Measurements from ENCODE around the gene CCL20.

CCL20 gene

DNA sequence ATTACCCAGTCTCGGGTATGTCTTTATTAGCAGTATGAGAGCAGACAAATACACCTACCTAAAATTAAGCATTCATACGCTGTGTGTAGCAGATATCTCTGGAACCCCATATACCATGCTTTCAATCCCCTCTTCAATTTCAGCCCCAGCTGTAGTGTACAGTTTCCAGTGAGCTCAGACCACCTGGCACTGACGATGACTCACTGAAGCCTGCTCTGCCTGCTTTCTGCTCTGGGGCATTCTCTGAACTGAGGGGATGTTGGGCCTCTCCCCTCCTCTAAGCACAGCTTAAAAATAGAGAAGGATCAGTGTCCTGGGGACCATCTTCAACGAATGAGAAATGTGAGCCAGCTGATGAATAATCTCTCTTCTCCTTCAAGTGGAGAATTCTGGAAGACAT is 8.7 kb upstream of the CCL20 start:
- no peak for DNase-seq

DNA sequence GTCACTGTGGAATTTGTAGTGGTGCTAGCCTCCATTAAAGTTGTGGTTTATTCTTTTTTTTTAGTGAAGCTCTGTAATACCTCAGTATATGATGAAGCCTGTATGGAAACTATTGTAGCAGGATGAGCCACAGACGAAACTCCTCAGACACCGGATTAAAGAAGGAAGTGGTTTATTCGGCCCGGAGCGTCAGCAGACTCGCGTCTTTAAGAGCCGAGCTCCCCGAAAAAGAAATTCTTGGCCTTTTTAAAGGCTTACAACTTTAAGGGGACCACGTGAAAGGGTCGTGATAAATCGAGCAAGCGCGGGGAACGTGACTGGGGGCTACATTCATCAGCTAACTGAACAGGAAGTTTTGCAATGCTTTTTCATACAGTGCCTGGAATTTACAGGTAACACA is 8.1 kb upstream of the CCL20 start:
- DNase-seq: no peak

DNA sequence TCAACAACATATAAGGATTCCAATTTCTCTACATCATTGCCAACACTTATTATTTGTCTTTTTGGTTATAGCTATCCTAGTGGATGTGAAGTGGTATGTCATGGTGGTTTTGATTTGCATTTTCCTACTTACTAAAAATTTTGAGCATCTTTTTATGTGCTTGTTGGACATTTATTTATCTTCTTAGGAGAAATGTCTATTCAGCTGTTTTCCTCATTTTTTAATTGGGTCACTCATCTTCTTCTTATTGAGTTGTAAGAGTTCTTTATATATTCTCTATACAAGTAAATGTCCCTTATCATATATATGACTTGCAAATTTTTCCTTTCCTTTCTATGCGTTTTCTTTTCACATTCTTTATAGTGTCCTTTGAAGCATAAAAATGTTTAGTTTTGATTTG is 4.7 kb upstream of the CCL20 start:
- no peak for DNase-seq

DNA sequence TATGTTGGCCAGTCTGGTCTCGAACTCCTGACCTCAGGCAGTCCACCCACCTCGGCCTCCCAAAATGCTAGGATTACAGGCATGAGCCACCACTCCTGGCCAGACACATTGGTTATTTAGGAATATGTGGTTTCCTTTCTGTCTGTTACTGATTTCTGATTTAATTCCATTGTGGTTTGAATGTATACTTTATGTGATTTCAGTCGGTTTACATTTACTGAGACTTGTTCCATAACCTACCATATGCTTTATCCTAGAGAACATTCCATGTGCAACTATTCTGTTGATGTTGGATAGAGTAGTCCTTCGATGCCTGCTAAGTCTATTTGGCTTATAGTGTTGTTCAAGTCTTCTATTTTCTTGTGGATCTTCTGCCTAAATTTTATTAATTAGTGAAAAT is 1.6 kb upstream of the CCL20 start:
- no peak for DNase-seq

DNA sequence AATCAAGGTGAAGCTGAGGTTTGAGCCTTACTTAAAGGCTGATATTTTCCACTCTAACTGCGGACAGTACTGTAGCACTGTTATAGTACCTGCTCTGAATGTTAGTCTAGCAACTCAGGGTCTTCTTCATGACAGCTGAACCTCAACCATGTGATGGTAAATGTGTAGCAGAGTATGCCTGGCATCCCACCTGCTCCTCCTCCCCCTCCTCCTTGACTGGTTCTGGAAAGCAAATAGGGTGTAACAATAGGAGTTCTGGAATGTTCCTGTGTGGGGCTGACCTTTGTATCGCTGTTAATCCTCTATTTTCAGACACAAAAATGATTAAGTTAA is 447 bp upstream of the CCL20 start:
- DNase-seq: no peak

DNA sequence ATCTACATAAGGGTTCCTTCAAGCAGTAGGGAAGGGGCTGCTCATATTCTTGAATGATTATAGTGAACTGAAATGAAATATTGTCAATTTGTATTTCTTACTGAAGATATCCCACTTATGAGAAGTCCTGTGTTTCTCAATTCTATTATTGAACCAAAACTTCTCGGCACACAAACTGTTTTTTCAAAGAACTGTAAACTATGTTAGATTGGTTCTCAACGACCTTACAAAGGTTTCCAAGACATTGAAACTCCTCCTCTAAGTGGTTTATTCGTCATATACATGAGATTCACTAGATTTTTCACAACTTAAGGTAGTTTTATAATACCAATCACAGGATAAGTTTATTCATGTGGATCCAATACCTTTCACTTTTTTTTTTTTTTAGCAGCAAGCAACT is 1.4 kb downstream of the CCL20 start:
- no peak for DNase-seq

DNA sequence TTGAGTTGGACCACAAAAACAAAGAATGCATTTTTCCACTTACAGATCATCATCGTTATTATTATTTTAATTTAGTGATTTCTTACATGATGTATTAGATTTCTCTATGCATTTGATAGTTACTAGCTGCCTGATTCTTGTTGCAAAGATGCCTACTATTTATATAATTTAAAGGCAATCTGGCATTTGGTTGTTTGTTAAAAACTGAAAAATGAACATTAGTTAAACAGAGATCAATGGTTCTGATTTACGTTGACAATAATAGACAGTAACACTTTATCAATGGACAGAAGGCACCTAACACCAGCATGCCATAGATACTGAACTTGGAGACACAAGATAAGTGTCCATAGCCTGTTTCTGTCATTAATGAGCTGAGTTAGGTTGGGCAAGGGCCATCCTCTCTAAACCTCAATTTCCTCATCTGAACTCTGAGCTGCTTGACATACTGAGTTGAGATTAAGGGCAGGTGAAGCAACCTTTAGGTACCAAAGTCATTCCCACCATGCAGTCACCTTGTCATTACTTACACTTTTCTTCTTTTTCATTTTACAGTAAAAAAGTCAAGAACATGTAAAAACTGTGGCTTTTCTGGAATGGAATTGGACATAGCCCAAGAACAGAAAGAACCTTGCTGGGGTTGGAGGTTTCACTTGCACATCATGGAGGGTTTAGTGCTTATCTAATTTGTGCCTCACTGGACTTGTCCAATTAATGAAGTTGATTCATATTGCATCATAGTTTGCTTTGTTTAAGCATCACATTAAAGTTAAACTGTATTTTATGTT is 3.1 kb downstream of the CCL20 start:
- DNase-seq: no peak

DNA sequence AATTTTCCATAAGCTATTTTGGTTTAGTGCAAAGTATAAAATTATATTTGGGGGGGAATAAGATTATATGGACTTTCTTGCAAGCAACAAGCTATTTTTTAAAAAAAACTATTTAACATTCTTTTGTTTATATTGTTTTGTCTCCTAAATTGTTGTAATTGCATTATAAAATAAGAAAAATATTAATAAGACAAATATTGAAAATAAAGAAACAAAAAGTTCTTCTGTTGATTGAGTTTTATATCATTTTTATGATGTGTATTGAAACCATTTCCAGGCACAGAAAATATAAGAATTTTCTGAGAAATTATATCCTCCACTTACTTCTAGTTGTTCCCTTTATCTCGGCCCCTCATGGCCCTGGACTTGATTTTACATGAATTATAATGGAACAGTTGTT is 3.7 kb downstream of the CCL20 start:
- no peak for DNase-seq

DNA sequence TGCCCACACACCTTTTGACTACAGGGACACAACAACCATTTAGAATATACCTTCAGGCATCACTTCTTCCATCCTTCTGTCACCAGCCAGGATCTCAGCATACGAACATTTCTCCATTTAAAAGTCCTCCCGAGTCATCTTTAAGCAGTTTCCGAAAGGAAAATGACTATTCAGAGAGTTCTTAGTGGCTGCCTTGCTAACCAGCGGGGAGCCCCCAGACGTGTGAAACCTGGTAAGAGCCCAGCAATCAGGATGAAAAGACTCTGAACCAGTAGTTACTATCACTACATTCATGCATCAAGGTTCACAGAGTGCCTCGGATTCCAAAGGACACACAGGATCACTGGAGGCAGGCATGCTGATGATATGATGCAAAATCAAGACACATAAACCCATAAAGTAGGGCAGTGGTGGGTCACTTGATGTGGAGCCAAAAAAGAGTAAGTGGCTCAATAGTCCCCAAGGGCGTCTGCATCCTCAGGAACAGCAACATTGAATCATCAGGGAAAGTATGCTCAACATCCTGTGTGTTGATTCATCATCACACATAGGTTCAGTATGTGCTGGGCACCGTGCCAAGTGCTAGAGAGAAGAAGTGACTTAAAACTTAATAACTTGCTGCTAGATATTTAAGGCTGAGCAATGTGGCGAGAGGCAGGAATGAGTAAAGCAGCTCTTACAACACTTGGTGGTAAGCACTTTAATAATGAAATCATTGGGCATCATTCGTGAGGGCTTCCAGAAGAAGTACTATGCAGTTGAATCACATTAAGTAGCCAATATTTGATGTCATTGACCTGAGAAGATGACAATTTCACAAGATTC is 4.4 kb downstream of the CCL20 start:
- peak; percentile 20 for DNase-seq

DNA sequence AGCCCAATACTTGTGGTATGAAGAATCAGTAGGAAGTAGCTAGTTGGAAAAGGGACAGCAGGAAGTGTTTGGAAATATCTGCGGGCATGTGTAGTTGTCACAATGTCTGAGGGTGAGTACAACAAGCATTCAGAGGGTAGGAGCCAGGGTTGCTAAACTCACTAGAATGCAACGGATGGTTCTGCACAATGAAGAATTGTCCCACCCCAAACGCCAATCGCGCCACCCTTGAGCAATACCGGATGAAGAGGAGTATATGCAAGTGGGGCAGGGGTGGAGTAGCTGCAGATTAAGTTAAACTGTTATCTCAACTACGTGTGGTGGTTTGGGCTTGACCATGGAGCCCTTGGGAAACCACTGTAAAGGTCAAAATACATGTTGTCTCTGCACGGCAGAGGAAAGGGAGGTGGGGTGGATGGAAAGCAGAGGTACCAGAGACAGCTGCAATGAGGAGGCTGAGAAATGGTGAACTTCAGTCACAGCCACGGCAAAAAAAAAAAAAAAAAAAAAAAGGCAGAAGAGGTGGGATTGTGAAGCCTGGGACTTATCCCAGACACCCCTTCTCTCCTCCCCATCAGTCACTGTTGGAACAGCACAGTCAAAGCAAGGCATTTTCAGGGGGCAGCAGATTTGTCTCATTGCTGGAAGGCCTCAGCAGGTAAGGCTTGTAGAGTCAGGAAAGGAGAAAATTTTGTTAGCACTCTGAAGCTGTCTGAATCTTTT is 5.2 kb downstream of the CCL20 start:
- DNase-seq: no peak

DNA sequence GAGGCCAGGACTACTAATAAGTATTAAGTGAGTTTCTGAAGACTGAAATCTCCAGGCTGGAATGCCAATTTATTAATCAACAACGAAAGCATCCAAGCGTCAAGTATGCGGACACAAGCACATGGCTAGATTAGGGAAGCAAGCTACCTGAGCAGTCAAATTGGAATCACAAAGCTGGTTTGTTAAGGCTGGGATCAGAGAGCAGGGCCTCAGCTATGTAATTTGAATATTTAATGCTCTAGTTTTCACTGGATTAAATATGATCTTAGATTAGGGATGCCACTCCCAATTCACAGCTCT is 5.7 kb downstream of the CCL20 start:
- DNase-seq: no peak

DNA sequence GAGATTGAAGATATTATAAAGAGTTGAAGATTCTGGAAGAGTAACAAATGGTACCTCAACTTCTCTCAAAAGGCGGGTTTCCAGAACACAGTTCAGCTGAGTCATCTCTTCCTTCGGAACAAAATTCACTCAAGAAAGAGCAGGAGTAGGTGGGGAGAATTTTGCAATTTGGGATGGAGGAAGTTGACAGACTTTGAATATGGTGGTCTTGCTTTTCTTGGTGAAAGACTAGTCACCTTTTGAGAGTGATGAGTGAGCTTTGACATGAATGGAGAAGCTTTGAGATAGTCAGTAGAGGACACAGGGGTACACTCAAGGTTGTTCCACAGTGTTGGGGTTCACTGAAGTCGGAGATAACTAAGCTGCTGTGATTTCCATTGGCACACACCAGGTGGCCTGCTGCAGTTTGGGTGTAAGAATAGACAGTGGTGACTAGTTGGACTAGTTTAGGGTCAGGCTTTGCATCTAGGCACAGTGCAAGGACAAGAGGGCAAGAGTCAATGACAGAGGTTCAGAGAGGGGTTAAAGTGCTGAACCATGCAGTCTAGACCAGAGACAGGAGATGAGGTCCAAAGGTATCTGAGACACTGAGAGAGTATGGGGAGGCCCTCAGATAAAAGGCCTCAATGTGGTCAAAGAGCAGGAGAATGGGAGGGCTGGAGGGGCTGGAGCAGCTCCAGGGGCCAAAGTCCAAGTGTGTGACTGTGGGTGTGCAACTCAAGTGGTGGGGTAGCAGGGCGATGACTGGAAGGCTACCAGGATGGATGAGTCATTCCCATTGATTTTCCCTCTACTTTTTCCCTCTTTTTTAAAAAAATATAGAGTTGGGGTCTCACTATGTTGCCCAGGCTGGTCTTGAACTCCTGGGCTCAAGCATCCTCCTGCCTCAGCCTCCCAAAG is 7.7 kb downstream of the CCL20 start:
- no peak for DNase-seq

DNA sequence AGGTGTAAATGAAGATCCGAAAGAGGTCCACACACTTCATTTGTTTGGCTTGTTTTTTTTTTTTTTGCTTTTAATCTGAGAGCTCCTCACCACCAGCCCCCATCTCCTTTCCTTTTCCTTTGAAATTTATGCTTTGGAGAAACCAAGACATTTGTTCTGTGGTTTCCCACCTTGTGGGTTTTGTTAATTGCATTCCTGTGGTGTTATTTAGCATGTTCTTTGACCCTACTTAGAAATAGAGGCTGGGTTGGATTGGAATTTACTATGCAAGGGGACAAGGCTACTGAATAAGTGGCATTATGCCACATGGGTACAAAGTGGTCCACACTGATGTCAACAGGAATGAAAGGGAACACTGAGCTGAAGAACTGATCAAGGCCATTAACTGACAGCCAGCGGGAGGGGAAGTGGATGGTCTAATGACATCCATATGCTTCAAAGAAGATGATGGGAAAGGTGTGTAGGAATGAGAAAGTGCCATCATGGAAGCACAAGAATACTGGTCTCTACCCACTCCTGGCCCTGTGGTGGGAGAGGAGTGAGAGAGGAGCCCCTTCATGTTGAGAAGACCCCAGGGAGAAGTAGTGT is 8.9 kb downstream of the CCL20 start:
- DNase-seq: no peak

DNA sequence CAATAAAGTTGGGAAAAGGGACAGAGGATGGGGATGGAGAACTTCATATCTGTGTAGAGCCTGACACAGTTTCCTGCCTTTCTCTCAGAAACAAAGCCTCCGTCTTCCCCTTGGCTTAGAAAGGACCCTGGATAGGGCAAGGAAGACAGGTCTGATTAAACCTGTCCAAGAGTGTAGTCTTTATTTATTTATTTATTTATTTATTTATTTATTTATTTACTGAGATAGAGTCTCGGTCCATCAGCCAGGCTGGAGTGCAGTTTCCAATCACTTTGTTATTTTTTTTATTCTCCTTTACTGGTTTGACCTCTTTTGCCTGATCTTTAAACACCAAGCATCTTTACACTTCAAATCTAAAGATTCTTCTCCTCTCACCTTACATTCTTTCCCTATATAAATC is 10.3 kb downstream of the CCL20 start:
- DNase-seq: no peak

DNA sequence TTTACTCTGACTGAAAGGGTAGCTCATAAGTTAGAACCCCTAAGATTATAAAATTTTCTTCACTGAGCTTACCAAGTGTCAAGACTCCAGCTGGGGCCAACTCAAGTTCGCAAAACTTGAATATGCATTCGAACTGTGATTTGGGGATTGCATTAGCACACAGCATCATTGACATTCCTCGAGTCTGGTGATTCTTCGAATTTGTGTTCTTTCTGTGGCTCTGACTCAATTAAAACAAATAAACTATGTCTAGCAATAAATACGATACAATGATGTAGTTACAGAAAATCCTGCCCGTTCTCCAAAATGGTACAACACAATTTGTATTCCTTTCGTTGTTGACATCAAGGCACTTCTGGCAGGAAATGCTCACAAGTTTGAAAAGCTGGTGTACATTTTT is 11.1 kb downstream of the CCL20 start:
- DNase-seq: no peak

DNA sequence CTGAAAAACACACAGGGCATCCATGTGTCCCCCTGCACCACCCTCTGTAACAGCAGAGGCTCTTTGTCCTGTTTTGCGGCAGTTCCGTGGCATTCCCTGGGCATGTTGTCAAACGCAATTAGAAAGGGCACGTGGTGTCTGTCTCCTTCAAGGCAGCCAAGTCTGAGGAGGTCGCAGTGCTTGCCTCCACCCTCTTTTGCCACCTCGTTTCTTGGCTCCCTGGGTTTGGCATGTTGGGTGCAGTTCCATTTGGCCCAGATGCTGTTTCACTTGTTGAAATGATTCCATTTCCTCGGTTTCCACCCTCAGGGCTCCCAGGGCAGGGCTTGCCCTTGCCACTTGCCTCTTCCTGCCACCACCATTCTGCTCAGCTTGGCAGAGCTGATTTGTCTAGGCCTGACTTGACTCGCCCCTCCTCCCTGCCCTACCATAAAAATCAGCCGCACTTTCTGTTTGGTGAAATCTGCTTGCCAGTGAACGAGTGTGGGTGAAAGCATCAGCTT is 12.4 kb downstream of the CCL20 start:
- no peak for DNase-seq

DNA sequence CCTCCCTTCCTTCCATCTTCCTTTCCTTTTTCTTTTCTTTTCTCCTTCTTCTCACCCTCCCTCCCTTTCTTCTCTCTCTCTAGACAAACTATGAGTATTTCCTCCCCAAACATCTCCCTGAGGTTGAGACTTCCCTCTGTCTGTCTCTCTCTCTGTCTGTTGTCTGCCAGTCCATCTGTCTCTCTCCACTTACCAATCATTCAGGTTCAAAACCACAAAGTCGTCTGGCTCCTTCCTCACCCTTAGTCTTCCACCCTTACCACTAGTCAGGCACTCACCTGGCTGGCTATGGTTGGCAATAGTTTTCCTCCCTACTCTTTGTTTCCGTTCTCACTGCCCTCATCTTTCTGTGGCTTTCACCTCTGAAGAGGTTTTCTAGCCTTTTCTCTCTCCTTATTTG is 12.9 kb downstream of the CCL20 start:
- no peak for DNase-seq

DNA sequence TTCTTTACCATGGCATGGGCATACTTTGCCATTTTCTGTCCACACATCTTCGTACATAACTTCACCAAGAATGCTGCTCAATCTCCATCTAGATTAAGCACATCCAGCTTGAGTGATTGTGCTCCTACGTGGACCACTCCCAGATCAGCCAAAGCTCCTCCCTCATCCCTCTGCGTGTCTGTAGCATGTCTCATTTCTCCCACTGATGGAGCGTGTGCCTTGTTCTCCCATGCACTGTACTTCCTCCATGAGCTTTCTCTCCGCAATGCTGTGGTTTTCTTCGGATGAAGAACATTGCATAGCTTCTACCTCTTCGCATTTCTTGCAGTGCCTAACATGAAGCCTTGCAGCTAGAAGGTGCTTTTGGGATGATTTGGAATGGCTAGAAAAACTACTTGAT is 13.5 kb downstream of the CCL20 start:
- no peak for DNase-seq

DNA sequence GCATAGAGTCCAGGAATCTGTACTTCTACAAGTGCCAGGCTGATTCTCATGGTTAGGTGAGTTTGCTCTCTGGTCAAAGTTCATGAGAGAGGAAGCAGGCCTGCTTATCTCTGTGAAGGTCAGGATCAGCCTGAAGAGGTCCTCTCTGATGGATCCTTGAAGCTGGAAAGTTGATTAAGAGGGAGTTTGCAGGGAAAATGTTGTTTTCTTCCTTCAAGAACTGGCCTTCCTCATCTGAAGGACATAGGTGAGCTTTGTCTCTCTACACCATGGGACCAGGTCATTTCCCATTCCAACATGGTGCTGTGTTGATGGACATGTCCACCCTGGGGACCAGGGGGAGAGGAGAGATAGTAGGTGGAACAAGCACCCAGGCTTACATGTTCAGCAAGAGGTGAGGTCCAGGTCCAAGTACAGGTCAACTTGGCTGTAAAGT is 14.9 kb downstream of the CCL20 start:
- no peak for DNase-seq

DNA sequence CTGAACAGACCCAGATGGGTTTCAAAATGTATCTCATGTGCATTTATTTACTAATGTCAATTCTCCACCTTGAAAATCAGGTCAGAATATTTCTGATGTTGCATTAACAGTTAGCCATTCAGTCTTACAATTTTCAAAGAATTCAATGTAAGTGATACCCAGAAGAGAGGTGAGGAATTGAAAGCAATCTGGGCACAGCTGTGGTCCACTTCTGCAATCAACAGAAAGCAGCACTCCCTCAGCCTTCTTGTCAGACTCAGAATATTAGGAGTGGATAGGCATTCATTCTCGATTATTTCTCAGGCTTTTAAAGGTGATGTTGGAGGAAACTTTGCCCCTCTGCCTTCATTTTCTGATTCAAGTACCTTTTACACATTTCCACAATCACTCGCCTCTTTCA is 15.7 kb downstream of the CCL20 start:
- no peak for DNase-seq

DNA sequence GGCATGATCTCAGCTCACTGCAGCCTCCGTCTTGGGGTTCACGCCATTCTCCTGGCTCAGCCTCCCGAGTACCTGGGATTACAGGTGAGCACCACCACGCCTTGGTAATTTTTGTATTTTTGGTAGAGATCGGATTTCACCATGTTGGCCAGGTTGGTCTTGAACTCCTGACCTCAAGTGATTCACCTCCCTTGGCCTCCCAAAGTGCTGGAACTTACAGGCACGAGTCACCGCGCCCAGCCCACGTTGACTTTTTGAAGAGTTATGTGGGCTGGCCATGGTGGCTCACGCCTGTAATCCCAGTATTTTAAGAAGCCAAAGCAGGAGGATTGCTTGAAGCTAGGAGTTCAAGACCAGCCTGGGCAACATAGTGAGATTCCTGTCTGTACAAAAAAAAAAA is 20.8 kb downstream of the CCL20 start:
- no peak for DNase-seq

DNA sequence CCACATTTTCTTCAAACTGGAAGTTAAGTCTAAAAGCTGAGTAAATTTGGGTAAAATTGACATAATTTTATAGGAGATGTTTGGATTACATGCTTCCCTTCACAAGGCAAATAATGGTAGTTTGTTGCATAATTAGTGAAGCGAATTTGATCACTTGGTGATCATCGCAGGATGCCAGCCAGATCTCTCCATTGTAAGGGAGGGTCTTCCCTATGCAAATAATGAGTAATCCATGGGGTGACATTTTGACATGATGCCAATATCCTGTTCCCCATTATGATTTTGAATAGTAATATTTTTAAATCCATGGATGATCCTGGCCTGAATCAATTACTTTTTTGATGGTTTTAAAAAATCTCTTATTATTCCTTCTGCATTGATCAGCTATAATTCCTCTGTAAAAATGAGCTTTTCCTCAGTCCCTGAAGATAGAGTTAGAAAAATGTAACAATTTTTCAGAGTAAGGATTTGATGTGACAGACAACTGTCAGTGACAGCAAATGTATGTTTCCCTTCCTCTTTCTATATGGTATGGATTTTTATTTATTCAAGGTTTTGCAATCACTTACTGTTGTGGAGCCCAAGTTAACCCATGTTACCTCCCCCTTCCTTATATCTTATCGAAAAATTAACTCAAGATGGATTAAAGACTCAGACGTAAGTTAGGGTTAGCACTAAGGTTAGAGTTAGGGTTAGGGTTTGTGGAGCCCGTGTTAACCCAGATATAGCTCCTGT is 21.4 kb downstream of the CCL20 start:
- no peak for DNase-seq
